ENCODE measurements around the gene MARCO. TPM values are rescaled to one million over a fixed set of nuclear protein-coding genes. Genes with fewer than 3 reads are reported as not detected.

MARCO gene
- total and polyA plus RNA-seq, 2 donors (not counting 1 experiment from before 2014, with no cell fraction given): 0.04 TPM; not detected in 1

GRCh38 chr2:119022678-119023077 is 80.7 kb downstream of the MARCO start:
- H3K27ac Mint-ChIP-seq: no peak overlapping the region
- no peaks in the 10 kb centered on the region for H3K36me3 ChIP-seq (replicated peaks in 1 of 2; ENCODE audit: control extremely low read depth in 1 of 2, control insufficient read depth in 1 of 2, extremely low read depth in 1 of 2, insufficient read depth in 2 of 2, low read length in 1 of 2)
- intact Hi-C loops (cut with micrococcal nuclease): no loop called here
- H3K4me2 ChIP-seq (replicated peaks; ENCODE audit: low read depth, low read length, poor library complexity, severe bottlenecking): no peak overlapping the region
- no peaks in the 10 kb centered on the region for H3K4me1 Mint-ChIP-seq
- 69% methylated on average over 3 of the region's 4 CpGs for WGBS (ENCODE audit: insufficient coverage)
- no peak overlapping the region for H2AFZ ChIP-seq (ENCODE audit: insufficient read depth, low read depth, low read length, poor library complexity, severe bottlenecking)
- ChIA-PET POLR2A (no interaction called here), CTCF (no interaction called here)
- H4K20me1 ChIP-seq (ENCODE audit: control insufficient read depth, insufficient read depth, low read length, poor library complexity, severe bottlenecking): no peaks in the 10 kb centered on the region
- H3K27me3 ChIP-seq (replicated peaks in 1 of 4; ENCODE audit: control extremely low read depth in 1 of 4, control insufficient read depth in 3 of 4, insufficient read depth in 4 of 4, low read length in 3 of 4): no peaks in the 10 kb centered on the region
- TF ChIP-seq EZH2 (IDR thresholded peaks at IDR 0.05; ENCODE audit: borderline replicate concordance, insufficient read depth, low read depth, low read length, poor library complexity, severe bottlenecking) (no peak), CTCF (IDR thresholded peaks at IDR 0.05) (no peak)
- H3K9ac ChIP-seq (ENCODE audit: low read length): no peak overlapping the region
- no peaks in the 10 kb centered on the region for H3K4me1 ChIP-seq (ENCODE audit: control insufficient read depth in 2 of 2, insufficient read depth in 2 of 2, low read length in 2 of 2)
- H3K27me3 Mint-ChIP-seq: peaks cover 4% of the 10 kb centered on the region
- DNase-seq: no peak
- no peaks in the 10 kb centered on the region for H3K9me3 Mint-ChIP-seq (ENCODE audit: insufficient read depth)
- H3K4me3 Mint-ChIP-seq: no peak overlapping the region
- no peak for ATAC-seq (ENCODE audit: low read depth)
- H3K4me3 ChIP-seq (ENCODE audit: control extremely low read depth in 1 of 5, extremely low read depth in 1 of 5, insufficient read depth in 1 of 5, low read depth in 2 of 5, low read length in 4 of 5): no peak overlapping the region
- H3K27ac ChIP-seq (ENCODE audit: low read length in 2 of 2): no peak overlapping the region
- peaks cover 0 to 3% (median 0%) of the 10 kb centered on the region in 3 donors for H3K9me3 ChIP-seq (ENCODE audit: control extremely low read depth in 1 of 3, control insufficient read depth in 2 of 3, insufficient read depth in 1 of 3, low read length in 2 of 3)
- no peaks in the 10 kb centered on the region for H3K79me2 ChIP-seq (ENCODE audit: control insufficient read depth, insufficient read depth, low read length)

GRCh38 chr2:119023534-119023933 is 81.5 kb downstream of the MARCO start:
- Mint-ChIP-seq H3K4me3 (no peak overlapping the region), H3K27ac (no peak overlapping the region), H3K9me3 (ENCODE audit: insufficient read depth) (no peaks in the 10 kb centered on the region), H3K4me1 (no peaks in the 10 kb centered on the region), H3K27me3 (peaks cover 12% of the 10 kb centered on the region)
- H3K9ac ChIP-seq (ENCODE audit: low read length): no peak overlapping the region
- CTCF ChIA-PET: no interaction called here
- intact Hi-C loops (cut with micrococcal nuclease): no loop called here
- H3K79me2 ChIP-seq (ENCODE audit: control insufficient read depth, insufficient read depth, low read length): no peaks in the 10 kb centered on the region
- 58% methylated on average over 2 of the region's 2 CpGs for WGBS (ENCODE audit: insufficient coverage)
- H4K20me1 ChIP-seq (ENCODE audit: control insufficient read depth, insufficient read depth, low read length, poor library complexity, severe bottlenecking): no peaks in the 10 kb centered on the region
- no peaks in the 10 kb centered on the region for H3K36me3 ChIP-seq (replicated peaks in 1 of 2; ENCODE audit: control extremely low read depth in 1 of 2, control insufficient read depth in 1 of 2, extremely low read depth in 1 of 2, insufficient read depth in 2 of 2, low read length in 1 of 2)
- peaks cover 0 to 7% (median 0%) of the 10 kb centered on the region in 3 donors for H3K9me3 ChIP-seq (ENCODE audit: control extremely low read depth in 1 of 3, control insufficient read depth in 2 of 3, insufficient read depth in 1 of 3, low read length in 2 of 3)
- DNase-seq (no peak), ATAC-seq (ENCODE audit: low read depth) (no peak)
- H3K4me3 ChIP-seq (ENCODE audit: control extremely low read depth in 1 of 5, extremely low read depth in 1 of 5, insufficient read depth in 1 of 5, low read depth in 2 of 5, low read length in 4 of 5): no peak overlapping the region
- TF ChIP-seq CTCF (IDR thresholded peaks at IDR 0.05) (no peak), EZH2 (IDR thresholded peaks at IDR 0.05; ENCODE audit: borderline replicate concordance, insufficient read depth, low read depth, low read length, poor library complexity, severe bottlenecking) (no peak)
- H2AFZ ChIP-seq (ENCODE audit: insufficient read depth, low read depth, low read length, poor library complexity, severe bottlenecking): no peak overlapping the region
- H3K27ac ChIP-seq (ENCODE audit: low read length in 2 of 2): no peak overlapping the region
- H3K4me2 ChIP-seq (replicated peaks; ENCODE audit: low read depth, low read length, poor library complexity, severe bottlenecking): no peak overlapping the region
- POLR2A ChIA-PET: no interaction called here
- H3K4me1 ChIP-seq (ENCODE audit: control insufficient read depth in 2 of 2, insufficient read depth in 2 of 2, low read length in 2 of 2): no peaks in the 10 kb centered on the region
- peaks cover 0 to 4% (median 0%) of the 10 kb centered on the region in 4 experiments for H3K27me3 ChIP-seq (replicated peaks in 1 of 4; ENCODE audit: control extremely low read depth in 1 of 4, control insufficient read depth in 3 of 4, insufficient read depth in 4 of 4, low read length in 3 of 4)

Data from B cell (primary cell).